Testis (tissue), 3 donors: ENCODE data around the gene CPE. TPM values are rescaled to one million over a fixed set of nuclear protein-coding genes. Genes with fewer than 3 reads are reported as not detected.
"Not testable (repeated sequence)": the region's sequence is repeated elsewhere in the genome, so short reads cannot be mapped to it uniquely, and the experiment has no call there.

Source experiments
- DNase-seq: peaks from one replicate; pipeline ENCODE4 v3.0.0-alpha.2; 2019
- H3K27ac ChIP-seq, 2 donors: fragments of 200-600 bp; sonication (generic); one replicate each; pipeline ENCODE4 v1.5.1; 2019
- H3K27me3 ChIP-seq: fragments of 200-600 bp; sonication (generic); one replicate; pipeline ENCODE4 v1.5.1; 2019
- H3K36me3 ChIP-seq: fragments of 200-600 bp; sonication (generic); one replicate; pipeline ENCODE4 v1.5.1; 2017; ENCODE audit warnings: low read depth; ENCODE audit errors: missing control alignments
- H3K4me1 ChIP-seq: fragments of 200-600 bp; sonication (generic); one replicate; pipeline ENCODE4 v1.5.1; 2019
- H3K4me3 ChIP-seq, 2 donors: fragments of 200-600 bp; sonication (generic); one replicate each; pipeline ENCODE4 v1.5.1; 2017 to 2019
- H3K9me3 ChIP-seq: fragments of 200-600 bp; sonication (generic); one replicate; pipeline ENCODE4 v1.5.1; 2017
- POLR2A ChIP-seq: fragments of 450-650 bp; IDR thresholded peaks from one replicate; pipeline ENCODE4 v1.6.1; 2017; ENCODE audit warnings: antibody characterized with exemption, mild to moderate bottlenecking, moderate library complexity
- WGBS, 2 donors: methylation state at CpG; one replicate each; pipeline ENCODE4 v1.1.5; 2018; 5-methylcytosine and 5-hydroxymethylcytosine counted together
- intact Hi-C: fragments of 100-400 bp; cut with DNase I; formaldehyde crosslinking; loops from one replicate; pipeline ENCODE4 v1.15.1; 2023; ENCODE audit warnings: low total_unique reads
- polyA plus RNA-seq: library from polyadenylated mRNA; stranded (reverse); fragments of 350-450 nt; fragmentation: Illumina TruSeq; extraction: RNeasy Lipid Tissue Mini Kit (QIAGEN cat#74804); gene quantifications from one replicate; pipeline ENCODE4 v1.2.3, GENCODE V29; 2014; ENCODE audit warnings: low read depth, low replicate concordance; ENCODE audit not compliant: insufficient read depth
- total RNA-seq, 2 donors: library from RNA; depleted of rRNA; stranded (reverse); fragments of >200 nt; gene quantifications; one replicate each; pipeline ENCODE4 v1.2.3, GENCODE V29; 2016
- TF ChIP-seq, protein P1 (sequence below), 3 experiments: fragments of 450-650 bp in 2 of 3; fragments of 200-600 bp in 1 of 3; sonication (generic) in 1 of 3; IDR thresholded peaks; one replicate each; pipeline ENCODE4 v1.5.1; 2016 to 2019; ENCODE audit warnings: antibody characterized with exemption in 3 of 3, mild to moderate bottlenecking in 2 of 3, moderate library complexity in 1 of 3

The CPE gene
- total and polyA plus RNA-seq, 3 donors from 2014 or later, result 290 to 589 (median 324) TPM

DNA sequence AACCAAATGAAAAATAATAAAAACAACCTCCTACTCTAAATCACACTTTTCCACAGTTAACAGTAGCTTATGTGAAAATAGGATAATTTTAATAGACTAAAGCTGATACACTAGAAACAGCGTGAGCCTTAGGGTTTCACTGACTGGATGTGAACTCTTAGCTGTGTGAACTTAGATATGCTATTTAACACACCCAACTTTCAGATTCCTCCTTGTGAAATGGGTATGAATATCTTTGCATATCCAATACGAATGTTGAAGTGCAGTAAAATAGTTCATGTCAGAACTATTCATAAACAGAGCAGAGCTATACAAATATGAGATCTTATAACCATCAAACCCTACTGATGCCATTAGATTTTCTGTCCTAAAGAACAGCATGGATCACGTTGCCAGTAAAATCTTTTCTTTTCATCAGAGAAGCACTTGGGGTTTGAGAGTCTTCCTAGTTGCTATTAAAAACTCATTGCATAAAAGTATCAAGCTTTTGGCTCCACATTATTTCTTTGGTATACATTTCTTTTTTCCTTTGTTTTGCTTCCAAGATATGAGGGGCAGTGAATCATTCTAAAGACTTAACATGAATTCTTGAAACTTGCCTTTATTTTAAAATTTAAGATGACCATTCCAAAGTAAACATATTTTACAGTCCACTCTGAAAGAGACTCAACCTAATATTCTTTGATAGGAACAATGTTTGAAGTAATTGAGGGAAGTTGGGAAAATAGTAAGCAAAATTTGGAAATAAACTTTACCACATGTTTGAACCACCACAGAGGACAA lies 102.4 kb downstream of the CPE start:
- TF ChIP-seq, protein P1, sequence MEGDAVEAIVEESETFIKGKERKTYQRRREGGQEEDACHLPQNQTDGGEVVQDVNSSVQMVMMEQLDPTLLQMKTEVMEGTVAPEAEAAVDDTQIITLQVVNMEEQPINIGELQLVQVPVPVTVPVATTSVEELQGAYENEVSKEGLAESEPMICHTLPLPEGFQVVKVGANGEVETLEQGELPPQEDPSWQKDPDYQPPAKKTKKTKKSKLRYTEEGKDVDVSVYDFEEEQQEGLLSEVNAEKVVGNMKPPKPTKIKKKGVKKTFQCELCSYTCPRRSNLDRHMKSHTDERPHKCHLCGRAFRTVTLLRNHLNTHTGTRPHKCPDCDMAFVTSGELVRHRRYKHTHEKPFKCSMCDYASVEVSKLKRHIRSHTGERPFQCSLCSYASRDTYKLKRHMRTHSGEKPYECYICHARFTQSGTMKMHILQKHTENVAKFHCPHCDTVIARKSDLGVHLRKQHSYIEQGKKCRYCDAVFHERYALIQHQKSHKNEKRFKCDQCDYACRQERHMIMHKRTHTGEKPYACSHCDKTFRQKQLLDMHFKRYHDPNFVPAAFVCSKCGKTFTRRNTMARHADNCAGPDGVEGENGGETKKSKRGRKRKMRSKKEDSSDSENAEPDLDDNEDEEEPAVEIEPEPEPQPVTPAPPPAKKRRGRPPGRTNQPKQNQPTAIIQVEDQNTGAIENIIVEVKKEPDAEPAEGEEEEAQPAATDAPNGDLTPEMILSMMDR (IDR thresholded peaks at IDR 0.05), result no peak
- no peak for TF ChIP-seq POLR2A
- intact Hi-C loops, result no loop called here
- 70 to 79% methylated on average over 3 of the region's 3 CpGs for WGBS, 2 donors

DNA sequence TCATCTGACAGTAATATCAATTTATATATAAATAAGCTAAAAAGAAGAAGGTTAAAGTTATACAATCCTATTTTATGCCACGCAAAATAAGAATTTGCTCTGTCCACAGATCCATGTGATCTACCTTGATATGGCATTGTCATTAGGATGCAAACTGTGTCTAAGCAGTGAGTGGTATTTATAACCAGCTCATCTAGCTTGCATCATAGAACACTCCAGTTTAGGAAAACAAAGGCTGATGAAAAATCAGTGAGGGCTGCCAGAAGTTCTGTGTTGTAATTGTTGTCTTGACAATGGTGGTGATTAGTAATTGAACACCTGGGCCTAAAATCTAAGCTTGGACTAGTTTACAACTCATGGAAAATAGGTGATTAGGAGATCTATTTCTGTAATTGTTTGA lies 111.0 kb downstream of the CPE start:
- no peaks in the 10 kb centered on the region for H3K36me3 ChIP-seq
- no peak overlapping the region for H3K27ac ChIP-seq
- WGBS, 2 donors, result 94 to 100% methylated on average over 1 of the region's 1 CpG
- no peaks in the 10 kb centered on the region for H3K4me1 ChIP-seq
- no peaks in the 10 kb centered on the region for H3K27me3 ChIP-seq
- no peak for DNase-seq
- intact Hi-C loops, result no loop called here
- no peaks in the 10 kb centered on the region for H3K9me3 ChIP-seq
- TF ChIP-seq, protein P1 (IDR thresholded peaks at IDR 0.05), result no peak
- TF ChIP-seq POLR2A, result no peak
- H3K4me3 ChIP-seq, result no peak overlapping the region

More for the DNA sequence above, 102.4 kb downstream of the CPE start:
- H3K4me1 ChIP-seq, result no peaks in the 10 kb centered on the region
- no peaks in the 10 kb centered on the region for H3K36me3 ChIP-seq
- no peaks in the 10 kb centered on the region for H3K27me3 ChIP-seq
- H3K4me3 ChIP-seq, result no peak overlapping the region
- H3K27ac ChIP-seq, result no peak overlapping the region
- no peaks in the 10 kb centered on the region for H3K9me3 ChIP-seq
- DNase-seq, result no peak

DNA sequence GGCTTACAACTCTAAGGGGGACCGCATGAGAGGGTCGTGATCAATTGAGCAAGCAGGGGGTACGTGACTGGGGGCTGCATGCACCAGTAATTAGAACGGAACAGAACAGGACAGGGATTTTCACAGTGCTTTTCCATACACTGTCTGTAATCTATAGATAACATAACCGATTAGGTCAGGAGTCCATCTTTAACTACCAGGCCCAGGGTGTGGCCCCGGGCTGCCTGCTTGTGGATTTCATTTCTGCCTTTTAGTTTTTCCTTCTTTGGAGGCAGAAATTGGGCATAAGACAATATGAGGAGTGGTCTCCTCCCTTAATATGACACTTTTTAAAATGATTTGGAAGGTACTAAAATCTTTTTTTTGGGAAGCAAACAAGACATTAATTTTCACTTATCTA lies 113.8 kb downstream of the CPE start:
- H3K4me1 ChIP-seq, H3K36me3 ChIP-seq, H3K4me3 ChIP-seq, H3K27ac ChIP-seq, DNase-seq, H3K27me3 ChIP-seq, intact Hi-C loops, H3K9me3 ChIP-seq: not testable (repeated sequence)
- WGBS, 2 donors, result 53 to 75% methylated on average over 6 of the region's 6 CpGs

DNA sequence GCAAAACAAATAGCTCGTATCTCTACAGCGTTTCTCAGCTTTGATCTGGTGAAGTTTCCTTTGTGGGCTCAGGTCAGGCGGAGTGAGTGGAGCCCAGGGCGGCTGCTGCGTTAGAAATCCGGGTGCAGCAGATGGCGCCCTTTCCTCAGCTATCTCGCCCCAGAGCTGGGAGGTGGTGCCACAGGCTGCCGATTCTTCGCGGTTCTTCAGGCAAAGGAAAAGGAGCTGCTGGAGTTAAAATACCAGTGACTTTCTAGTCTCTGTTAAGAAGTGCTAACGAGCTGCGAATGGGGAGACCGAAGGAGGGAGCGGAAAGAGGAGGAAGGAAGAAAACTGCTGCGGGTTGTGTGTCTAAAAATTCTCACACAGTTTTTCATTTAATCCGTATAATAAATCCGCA lies 114.6 kb downstream of the CPE start:
- H3K4me3 ChIP-seq, result peak overlapping the region in 1 of 2 donors; percentile 16
- intact Hi-C loops, result no loop called here

More for the DNA sequence above, 114.6 kb downstream of the CPE start:
- peak; percentile 62 for DNase-seq
- 26 to 35% methylated on average over 18 of the region's 18 CpGs for WGBS, 2 donors
- Histone ChIP-seq H3K27ac (no peak overlapping the region), H3K36me3 (no peaks in the 10 kb centered on the region), H3K9me3 (no peaks in the 10 kb centered on the region), H3K4me1 (no peaks in the 10 kb centered on the region), H3K27me3 (no peaks in the 10 kb centered on the region)
- TF ChIP-seq POLR2A, result no peak
- TF ChIP-seq, protein P1 (IDR thresholded peaks at IDR 0.05), result peak in 1 of 3 experiments; percentile 20
